ENCODE results near the gene CAMTA1.

DNA sequence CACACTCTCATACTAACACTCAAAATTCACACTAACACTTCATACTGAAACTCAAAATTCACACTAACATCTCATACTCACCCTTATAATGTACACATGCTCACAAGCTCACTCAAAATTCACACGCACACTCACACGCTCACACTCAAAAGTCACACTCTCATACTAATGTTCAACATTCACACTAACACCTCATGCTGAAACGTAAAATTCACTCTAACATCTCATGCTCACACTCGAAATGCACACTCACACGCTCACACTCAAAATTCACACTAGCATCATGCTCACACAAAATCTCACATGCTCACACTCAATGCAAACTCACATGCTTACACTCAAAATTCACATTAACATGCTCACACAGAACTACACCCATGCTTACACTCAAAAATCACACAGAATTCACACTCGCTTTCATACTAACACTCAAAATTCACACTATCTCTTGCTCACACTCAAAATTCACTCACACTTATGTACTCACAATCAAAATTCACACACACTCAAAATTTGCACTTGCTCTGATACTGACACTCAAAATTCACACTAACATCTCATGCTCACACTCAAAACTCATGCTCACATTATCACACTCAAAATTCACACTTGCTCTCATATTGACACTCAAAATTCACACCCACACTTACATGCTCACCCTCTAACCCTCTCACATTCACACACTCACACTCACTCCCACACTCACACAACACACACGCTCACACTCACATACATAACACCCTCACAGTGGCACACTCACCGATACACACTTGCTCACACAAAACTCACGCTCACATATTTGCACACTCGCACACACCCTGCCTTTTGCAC, 721.4 kb downstream of the CAMTA1 start:
- TF ChIP-seq, protein P1, sequence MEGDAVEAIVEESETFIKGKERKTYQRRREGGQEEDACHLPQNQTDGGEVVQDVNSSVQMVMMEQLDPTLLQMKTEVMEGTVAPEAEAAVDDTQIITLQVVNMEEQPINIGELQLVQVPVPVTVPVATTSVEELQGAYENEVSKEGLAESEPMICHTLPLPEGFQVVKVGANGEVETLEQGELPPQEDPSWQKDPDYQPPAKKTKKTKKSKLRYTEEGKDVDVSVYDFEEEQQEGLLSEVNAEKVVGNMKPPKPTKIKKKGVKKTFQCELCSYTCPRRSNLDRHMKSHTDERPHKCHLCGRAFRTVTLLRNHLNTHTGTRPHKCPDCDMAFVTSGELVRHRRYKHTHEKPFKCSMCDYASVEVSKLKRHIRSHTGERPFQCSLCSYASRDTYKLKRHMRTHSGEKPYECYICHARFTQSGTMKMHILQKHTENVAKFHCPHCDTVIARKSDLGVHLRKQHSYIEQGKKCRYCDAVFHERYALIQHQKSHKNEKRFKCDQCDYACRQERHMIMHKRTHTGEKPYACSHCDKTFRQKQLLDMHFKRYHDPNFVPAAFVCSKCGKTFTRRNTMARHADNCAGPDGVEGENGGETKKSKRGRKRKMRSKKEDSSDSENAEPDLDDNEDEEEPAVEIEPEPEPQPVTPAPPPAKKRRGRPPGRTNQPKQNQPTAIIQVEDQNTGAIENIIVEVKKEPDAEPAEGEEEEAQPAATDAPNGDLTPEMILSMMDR (conservative IDR thresholded peaks at IDR 0.05; ENCODE audit: low read length) = no peak
- TF ChIP-seq EZH2phosphoT487 (IDR thresholded peaks at IDR 0.05; ENCODE audit: borderline replicate concordance, low read depth, low read length) = no peak
